ENCODE data around the gene SCMH1. TPM values are rescaled to one million over a fixed set of nuclear protein-coding genes. Genes with fewer than 3 reads are reported as not detected.

Gene SCMH1
- polyA plus RNA-seq, 2 of the 4 experiments (the other 2 are of a cell fraction), result 11.6 to 26.7 TPM

DNA sequence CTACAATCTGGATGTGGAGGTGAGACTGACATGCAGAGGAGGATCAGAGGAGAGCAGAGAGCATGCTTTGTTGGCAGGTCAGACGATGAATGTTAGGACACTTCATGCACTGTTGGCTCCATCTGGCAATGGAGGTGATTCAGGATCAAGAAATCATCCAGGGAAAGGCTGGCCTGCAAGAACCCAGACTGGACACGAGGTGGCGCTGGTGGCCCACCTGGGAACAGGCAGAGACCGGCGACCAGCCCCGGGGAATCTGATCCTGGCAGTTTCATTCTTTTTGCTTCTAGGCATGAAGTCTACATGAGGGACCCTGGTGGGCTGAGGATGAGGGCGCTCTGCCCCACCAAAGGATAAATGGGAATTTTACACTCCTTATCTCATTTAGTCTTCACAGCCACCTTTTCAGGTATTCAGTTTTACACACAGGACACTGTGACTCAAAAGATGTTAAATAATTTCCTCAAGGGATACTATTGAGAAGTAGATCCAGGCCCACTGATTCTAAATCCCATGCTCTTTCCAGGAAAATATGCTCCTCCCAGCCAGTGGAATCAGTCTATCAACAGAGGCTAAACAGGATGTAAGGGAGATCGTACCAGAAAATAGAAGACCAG, 26.2 kb upstream of the SCMH1 start (continued):
- TF ChIP-seq, protein P1, sequence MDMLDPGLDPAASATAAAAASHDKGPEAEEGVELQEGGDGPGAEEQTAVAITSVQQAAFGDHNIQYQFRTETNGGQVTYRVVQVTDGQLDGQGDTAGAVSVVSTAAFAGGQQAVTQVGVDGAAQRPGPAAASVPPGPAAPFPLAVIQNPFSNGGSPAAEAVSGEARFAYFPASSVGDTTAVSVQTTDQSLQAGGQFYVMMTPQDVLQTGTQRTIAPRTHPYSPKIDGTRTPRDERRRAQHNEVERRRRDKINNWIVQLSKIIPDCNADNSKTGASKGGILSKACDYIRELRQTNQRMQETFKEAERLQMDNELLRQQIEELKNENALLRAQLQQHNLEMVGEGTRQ (IDR thresholded peaks at IDR 0.05), result no peak
- TF ChIP-seq, protein P2, sequence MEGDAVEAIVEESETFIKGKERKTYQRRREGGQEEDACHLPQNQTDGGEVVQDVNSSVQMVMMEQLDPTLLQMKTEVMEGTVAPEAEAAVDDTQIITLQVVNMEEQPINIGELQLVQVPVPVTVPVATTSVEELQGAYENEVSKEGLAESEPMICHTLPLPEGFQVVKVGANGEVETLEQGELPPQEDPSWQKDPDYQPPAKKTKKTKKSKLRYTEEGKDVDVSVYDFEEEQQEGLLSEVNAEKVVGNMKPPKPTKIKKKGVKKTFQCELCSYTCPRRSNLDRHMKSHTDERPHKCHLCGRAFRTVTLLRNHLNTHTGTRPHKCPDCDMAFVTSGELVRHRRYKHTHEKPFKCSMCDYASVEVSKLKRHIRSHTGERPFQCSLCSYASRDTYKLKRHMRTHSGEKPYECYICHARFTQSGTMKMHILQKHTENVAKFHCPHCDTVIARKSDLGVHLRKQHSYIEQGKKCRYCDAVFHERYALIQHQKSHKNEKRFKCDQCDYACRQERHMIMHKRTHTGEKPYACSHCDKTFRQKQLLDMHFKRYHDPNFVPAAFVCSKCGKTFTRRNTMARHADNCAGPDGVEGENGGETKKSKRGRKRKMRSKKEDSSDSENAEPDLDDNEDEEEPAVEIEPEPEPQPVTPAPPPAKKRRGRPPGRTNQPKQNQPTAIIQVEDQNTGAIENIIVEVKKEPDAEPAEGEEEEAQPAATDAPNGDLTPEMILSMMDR (IDR thresholded peaks at IDR 0.05), result peak; percentile 84
- TF ChIP-seq, protein P3, sequence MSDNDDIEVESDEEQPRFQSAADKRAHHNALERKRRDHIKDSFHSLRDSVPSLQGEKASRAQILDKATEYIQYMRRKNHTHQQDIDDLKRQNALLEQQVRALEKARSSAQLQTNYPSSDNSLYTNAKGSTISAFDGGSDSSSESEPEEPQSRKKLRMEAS (IDR thresholded peaks at IDR 0.05), result no peak
- TF ChIP-seq RARB (CRISPR knock-in tag; IDR thresholded peaks at IDR 0.05), result no peak
- TF ChIP-seq EP300 (IDR thresholded peaks at IDR 0.05), result no peak
- no peak for TF ChIP-seq JUN (IDR thresholded peaks at IDR 0.05)
- no peak for TF ChIP-seq EHF (CRISPR knock-in tag; IDR thresholded peaks at IDR 0.05)
- peak; percentile 85 for TF ChIP-seq SMC3 (IDR thresholded peaks at IDR 0.05)

DNA sequence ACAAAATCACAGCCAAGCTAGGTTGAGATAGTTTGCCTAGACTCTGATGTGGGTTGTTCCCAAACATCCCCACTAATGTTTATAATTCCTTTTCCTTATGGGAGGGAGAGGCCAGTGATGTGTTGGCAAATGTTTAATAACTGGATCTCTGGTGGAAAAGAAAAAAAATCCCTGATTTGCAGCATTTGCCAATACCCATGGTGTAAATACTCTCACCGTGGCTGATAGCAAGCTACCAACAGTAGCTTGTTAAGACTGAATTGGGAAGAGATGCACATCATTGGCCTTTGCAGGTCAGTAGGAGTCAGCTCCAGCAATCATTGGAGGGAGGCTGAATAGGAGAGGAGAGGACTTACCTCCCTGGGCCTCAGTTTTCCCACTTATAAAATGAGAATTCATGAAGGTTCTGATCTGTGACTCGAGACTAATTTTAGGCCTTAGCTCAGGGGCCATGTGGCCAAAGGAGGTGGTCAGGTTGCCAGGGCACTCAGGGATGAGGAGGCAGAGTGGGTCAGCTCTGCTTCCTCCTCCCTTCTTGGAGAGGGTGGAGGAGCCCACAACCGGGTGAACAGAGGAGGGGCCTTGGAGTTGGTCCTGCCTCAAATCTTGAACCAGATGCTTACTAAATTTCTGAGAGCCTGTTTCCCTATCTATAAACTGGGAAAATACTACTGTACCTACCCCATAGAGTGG, 20.0 kb upstream of the SCMH1 start:
- Histone ChIP-seq H3K9me3 (no peaks in the 10 kb centered on the region), H3K4me2 (no peak overlapping the region), H3K27ac (no peak overlapping the region), H3K4me1 (no peaks in the 10 kb centered on the region), H3K4me3 (no peak overlapping the region)
- no peak for FAIRE-seq
- TF ChIP-seq, protein P2 (IDR thresholded peaks at IDR 0.05), result no peak
- TF ChIP-seq RCOR1 (IDR thresholded peaks at IDR 0.05; ENCODE audit: low read depth, low read length), result no peak
- TF ChIP-seq POLR2A (IDR thresholded peaks at IDR 0.05; ENCODE audit: low read length), result no peak
- no peak for TF ChIP-seq KDM1A (IDR thresholded peaks at IDR 0.05; ENCODE audit: low read depth)
- no peak for TF ChIP-seq RAD21 (conservative IDR thresholded peaks at IDR 0.05 in 1 of 2, IDR thresholded peaks at IDR 0.05 in 1 of 2)
- TF ChIP-seq NPAS2 (CRISPR knock-in tag; IDR thresholded peaks at IDR 0.05; ENCODE audit: borderline replicate concordance), result no peak
- no peak for TF ChIP-seq HOXB13 (CRISPR knock-in tag; IDR thresholded peaks at IDR 0.05; ENCODE audit: low read depth)
- TF ChIP-seq ZSCAN20 (CRISPR knock-in tag; IDR thresholded peaks at IDR 0.05), result no peak
- TF ChIP-seq MYC (IDR thresholded peaks at IDR 0.05; ENCODE audit: borderline replicate concordance, low read length), result no peak
- no peak for TF ChIP-seq EHF (CRISPR knock-in tag; IDR thresholded peaks at IDR 0.05)
- TF ChIP-seq, protein P3 (IDR thresholded peaks at IDR 0.05), result no peak
- TF ChIP-seq, protein P4, sequence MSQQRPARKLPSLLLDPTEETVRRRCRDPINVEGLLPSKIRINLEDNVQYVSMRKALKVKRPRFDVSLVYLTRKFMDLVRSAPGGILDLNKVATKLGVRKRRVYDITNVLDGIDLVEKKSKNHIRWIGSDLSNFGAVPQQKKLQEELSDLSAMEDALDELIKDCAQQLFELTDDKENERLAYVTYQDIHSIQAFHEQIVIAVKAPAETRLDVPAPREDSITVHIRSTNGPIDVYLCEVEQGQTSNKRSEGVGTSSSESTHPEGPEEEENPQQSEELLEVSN (IDR thresholded peaks at IDR 0.05; ENCODE audit: borderline replicate concordance, low read depth), result no peak
- TF ChIP-seq, protein P5, sequence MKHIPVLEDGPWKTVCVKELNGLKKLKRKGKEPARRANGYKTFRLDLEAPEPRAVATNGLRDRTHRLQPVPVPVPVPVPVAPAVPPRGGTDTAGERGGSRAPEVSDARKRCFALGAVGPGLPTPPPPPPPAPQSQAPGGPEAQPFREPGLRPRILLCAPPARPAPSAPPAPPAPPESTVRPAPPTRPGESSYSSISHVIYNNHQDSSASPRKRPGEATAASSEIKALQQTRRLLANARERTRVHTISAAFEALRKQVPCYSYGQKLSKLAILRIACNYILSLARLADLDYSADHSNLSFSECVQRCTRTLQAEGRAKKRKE (CRISPR knock-in tag; IDR thresholded peaks at IDR 0.05; ENCODE audit: low read depth), result no peak
- TF ChIP-seq, protein P6, sequence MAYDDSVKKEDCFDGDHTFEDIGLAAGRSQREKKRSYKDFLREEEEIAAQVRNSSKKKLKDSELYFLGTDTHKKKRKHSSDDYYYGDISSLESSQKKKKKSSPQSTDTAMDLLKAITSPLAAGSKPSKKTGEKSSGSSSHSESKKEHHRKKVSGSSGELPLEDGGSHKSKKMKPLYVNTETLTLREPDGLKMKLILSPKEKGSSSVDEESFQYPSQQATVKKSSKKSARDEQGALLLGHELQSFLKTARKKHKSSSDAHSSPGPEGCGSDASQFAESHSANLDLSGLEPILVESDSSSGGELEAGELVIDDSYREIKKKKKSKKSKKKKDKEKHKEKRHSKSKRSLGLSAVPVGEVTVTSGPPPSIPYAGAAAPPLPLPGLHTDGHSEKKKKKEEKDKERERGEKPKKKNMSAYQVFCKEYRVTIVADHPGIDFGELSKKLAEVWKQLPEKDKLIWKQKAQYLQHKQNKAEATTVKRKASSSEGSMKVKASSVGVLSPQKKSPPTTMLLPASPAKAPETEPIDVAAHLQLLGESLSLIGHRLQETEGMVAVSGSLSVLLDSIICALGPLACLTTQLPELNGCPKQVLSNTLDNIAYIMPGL (CRISPR knock-in tag; IDR thresholded peaks at IDR 0.05; ENCODE audit: borderline replicate concordance), result no peak
- no peak for TF ChIP-seq SREBF2 (IDR thresholded peaks at IDR 0.05)
- ChIA-PET POLR2A (no interaction called here), CTCF (interaction anchor here (2.8 kb wide), 1 partner anchor 171 kb away, joined by 13 read pairs; no protein-coding TSS in a partner anchor)
- DNase-seq (ENCODE audit: low read depth in 1 of 2, low spot score in 1 of 2), result no peak
- 83% methylated on average over 2 of the region's 3 CpGs for WGBS (ENCODE audit: missing lambda C conversion rate)
- no peak for ATAC-seq
